IPS DF 6.9 (cell line): ENCODE measurements around the gene RRAGA.
A peak's percentile ranks its signal among the peaks of the same experiment; 100 is the strongest.
"Not testable (repeated sequence)": the region's sequence is repeated elsewhere in the genome, so short reads cannot be mapped to it uniquely, and the experiment has no call there.

Experiments used
- DNase-seq: peaks from one replicate; pipeline ENCODE4 v3.0.0-alpha.2; 2013; ENCODE audit warnings: low read depth, low spot score
- H3K27ac ChIP-seq: one replicate; pipeline ENCODE4 v1.5.1; 2013; ENCODE audit warnings: low read length, control low read depth
- H3K27me3 ChIP-seq: 2 replicates; pipeline ENCODE4 v1.6.1; 2013; ENCODE audit warnings: mild to moderate bottlenecking, low read length; ENCODE audit not compliant: control insufficient read depth, insufficient read depth
- H3K36me3 ChIP-seq: 2 replicates; pipeline ENCODE4 v1.6.1; 2013; ENCODE audit warnings: low read length; ENCODE audit not compliant: control insufficient read depth, insufficient read depth
- H3K4me1 ChIP-seq: 2 replicates; pipeline ENCODE4 v1.6.1; 2013; ENCODE audit warnings: low read length; ENCODE audit not compliant: control insufficient read depth, insufficient read depth
- H3K4me3 ChIP-seq: 2 replicates; pipeline ENCODE4 v1.5.1; 2013; ENCODE audit warnings: mild to moderate bottlenecking, low read length
- H3K9me3 ChIP-seq: 2 replicates; pipeline ENCODE4 v1.6.1; 2013; ENCODE audit warnings: low read length, inconsistent platforms; ENCODE audit not compliant: control insufficient read depth, insufficient read depth
- WGBS: extraction: QIAGEN DNeasy Blood & Tissue Kit; methylation state at CpG from one replicate; pipeline ENCODE4 v1.1.7; 2013; ENCODE audit warnings: mixed read lengths, missing lambda C conversion rate; ENCODE audit not compliant: insufficient read length, insufficient coverage; 5-methylcytosine and 5-hydroxymethylcytosine counted together

Gene RRAGA

DNA sequence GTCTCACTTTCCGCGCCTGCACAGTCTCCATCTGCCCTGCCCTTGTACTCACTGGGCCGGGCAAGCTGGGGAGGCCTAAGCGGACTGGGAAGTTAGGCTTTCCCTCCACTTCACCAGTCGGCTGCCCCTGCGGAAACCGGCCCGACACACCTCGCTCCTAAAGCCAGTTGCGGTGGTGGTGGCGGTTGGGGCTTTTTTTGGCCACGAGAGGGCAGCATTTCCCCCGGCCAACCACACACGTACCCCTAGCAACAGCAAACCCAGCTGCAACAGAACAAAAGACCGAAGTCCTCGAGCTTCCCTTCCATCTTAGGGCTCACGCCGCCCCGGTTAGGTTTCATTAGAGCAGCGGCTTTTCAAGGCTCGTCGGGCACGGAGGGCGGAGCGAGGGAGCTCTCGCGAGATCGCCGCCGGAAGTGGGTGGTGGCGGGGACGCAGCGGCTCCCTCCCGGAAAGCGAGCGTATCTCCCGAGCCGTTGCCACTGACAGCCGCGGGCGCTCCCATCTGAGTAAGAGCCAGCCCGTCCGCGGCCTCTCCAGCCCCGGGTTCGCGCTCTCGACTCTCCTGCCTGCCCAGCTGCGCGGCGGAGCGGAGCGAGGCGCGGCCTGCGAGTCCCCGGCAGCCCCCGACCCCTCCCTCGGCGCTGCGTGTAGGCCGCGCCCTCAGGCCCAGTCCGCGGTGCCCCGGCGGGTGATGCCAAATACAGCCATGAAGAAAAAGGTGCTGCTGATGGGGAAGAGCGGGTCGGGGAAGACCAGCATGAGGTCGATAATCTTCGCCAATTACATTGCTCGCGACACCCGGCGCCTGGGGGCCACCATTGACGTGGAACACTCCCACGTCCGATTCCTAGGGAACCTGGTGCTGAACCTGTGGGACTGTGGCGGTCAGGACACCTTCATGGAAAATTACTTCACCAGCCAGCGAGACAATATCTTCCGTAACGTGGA lies at the start of gene RRAGA:
Gene RRAGA (plus strand): TSS at position 462 of the 951 bp plus-strand sequence. CDS start 233 bp downstream, at position 695.
- peak within 1 kb of the TSS; percentile 67 for H3K4me3 ChIP-seq
- H3K9me3 ChIP-seq = no peaks in the 10 kb centered on the region
- H3K27ac ChIP-seq = no peak within 1 kb of the TSS
- no peaks in the 10 kb centered on the region for H3K27me3 ChIP-seq
- DNase-seq = peak; percentile 88
- WGBS = no CpG with 5 or more reads among the region's 82 CpGs
- no peaks in the 10 kb centered on the region for H3K4me1 ChIP-seq
- H3K36me3 ChIP-seq = no peaks in the 10 kb centered on the region

DNA sequence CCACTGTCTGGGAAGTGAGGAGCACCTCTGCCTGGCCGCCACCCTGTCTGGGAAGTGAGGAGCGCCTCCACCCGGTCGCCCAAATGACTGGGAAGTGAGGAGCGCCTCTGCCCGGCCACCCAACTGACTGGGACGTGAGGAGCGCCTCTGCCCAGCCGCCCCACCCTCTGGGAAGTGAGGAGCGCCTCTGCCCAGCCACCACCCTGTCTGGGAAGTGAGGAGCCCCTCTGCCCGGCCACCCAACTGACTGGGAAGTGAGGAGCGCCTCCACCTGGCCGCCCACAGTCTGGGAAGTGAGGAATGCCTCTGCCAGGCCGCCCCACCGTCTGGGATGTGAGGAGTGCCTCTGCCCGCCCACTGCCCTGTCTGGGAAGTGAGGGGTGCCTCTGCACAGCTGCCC lies 49.1 kb upstream of the RRAGA start:
- Histone ChIP-seq H3K27ac (no peak overlapping the region), H3K36me3 (no peaks in the 10 kb centered on the region), H3K4me1 (no peaks in the 10 kb centered on the region), H3K9me3 (no peaks in the 10 kb centered on the region), H3K4me3 (no peak overlapping the region), H3K27me3 (no peaks in the 10 kb centered on the region)
- DNase-seq = no peak
- WGBS = no CpG with 5 or more reads among the region's 16 CpGs

GRCh38 chr9:19009391-19009965 lies 39.7 kb upstream of the RRAGA start:
- DNase-seq = no peak
- no peaks in the 10 kb centered on the region for H3K27me3 ChIP-seq
- H3K27ac ChIP-seq = no peak overlapping the region
- WGBS = no CpG with 5 or more reads among the region's 5 CpGs
- no peak overlapping the region for H3K4me3 ChIP-seq
- H3K9me3 ChIP-seq = no peaks in the 10 kb centered on the region
- no peaks in the 10 kb centered on the region for H3K36me3 ChIP-seq
- H3K4me1 ChIP-seq = no peaks in the 10 kb centered on the region; the same call in 1 of the 2 replicates

DNA sequence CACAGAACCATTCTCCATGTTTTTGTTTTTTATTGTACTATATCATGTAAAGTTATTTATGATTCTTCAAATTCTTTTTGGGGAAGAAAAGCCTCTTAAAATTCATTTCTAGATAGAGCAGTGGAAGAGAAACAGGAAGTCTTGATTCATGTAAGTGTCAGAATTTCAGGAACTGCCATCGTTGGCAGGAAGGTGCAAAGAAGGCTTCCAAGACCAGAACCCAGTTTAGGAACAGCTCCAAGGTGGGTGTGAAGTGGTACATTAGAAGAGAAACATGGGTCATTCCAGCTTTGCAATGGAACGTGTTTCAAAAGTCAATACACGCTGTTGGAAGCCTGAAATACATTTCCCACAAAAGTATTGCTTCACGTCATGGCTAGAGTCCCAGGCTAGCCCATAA lies 31.0 kb upstream of the RRAGA start:
- WGBS = no CpG with 5 or more reads among the region's 4 CpGs
- Histone ChIP-seq H3K27me3 (no peaks in the 10 kb centered on the region), H3K4me3 (no peak overlapping the region), H3K9me3 (no peaks in the 10 kb centered on the region), H3K36me3 (no peaks in the 10 kb centered on the region), H3K4me1 (no peaks in the 10 kb centered on the region), H3K27ac (no peak overlapping the region)
- no peak for DNase-seq

GRCh38 chr9:19020886-19021455 lies 28.3 kb upstream of the RRAGA start:
- no peak overlapping the region for H3K4me3 ChIP-seq
- DNase-seq = no peak
- no peak overlapping the region for H3K27ac ChIP-seq
- no peaks in the 10 kb centered on the region for H3K36me3 ChIP-seq
- H3K4me1 ChIP-seq = no peaks in the 10 kb centered on the region
- WGBS = no CpG with 5 or more reads among the region's 3 CpGs
- no peaks in the 10 kb centered on the region for H3K9me3 ChIP-seq
- no peaks in the 10 kb centered on the region for H3K27me3 ChIP-seq

DNA sequence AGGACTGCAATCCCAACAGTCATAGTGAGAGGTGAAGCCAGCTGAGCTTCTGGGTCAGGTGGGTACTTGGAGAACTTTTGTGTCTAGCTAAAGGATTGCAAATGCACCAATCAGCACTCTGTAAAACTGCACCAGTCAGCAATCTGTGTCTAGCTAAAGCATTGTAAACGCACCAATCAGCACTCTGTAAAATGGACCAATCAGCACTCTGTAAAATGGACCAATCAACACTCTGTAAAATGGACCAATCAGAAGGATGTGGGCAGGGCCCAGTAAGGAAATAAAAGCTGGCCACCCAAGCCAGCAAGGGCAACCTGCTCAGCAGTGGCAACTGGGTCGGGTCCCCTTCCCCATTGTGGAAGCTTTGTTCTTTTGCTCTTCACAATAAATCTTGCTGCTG lies 27.6 kb upstream of the RRAGA start:
- not testable (repeated sequence) for H3K9me3 ChIP-seq, H3K27me3 ChIP-seq, H3K4me1 ChIP-seq, DNase-seq, H3K36me3 ChIP-seq, H3K4me3 ChIP-seq, H3K27ac ChIP-seq
- WGBS = no CpG with 5 or more reads among the region's 2 CpGs

GRCh38 chr9:19022206-19022605 lies 27.0 kb upstream of the RRAGA start:
- no peaks in the 10 kb centered on the region for H3K4me1 ChIP-seq
- no peak overlapping the region for H3K4me3 ChIP-seq
- no peak overlapping the region for H3K27ac ChIP-seq
- H3K27me3 ChIP-seq = no peaks in the 10 kb centered on the region
- no peak for DNase-seq
- H3K9me3 ChIP-seq = no peaks in the 10 kb centered on the region
- H3K36me3 ChIP-seq = no peaks in the 10 kb centered on the region
- no CpG with 5 or more reads among the region's 2 CpGs for WGBS

GRCh38 chr9:19023078-19023477 lies 26.1 kb upstream of the RRAGA start:
- no CpG with 5 or more reads among the region's 5 CpGs for WGBS
- no peak overlapping the region for H3K27ac ChIP-seq
- no peak for DNase-seq
- no peaks in the 10 kb centered on the region for H3K4me1 ChIP-seq
- H3K36me3 ChIP-seq = no peaks in the 10 kb centered on the region
- no peak overlapping the region for H3K4me3 ChIP-seq
- no peaks in the 10 kb centered on the region for H3K9me3 ChIP-seq
- no peaks in the 10 kb centered on the region for H3K27me3 ChIP-seq

GRCh38 chr9:19026375-19026774 lies 22.9 kb upstream of the RRAGA start:
- H3K4me3 ChIP-seq = no peak overlapping the region
- no peaks in the 10 kb centered on the region for H3K36me3 ChIP-seq
- H3K27me3 ChIP-seq = no peaks in the 10 kb centered on the region
- H3K9me3 ChIP-seq = no peaks in the 10 kb centered on the region
- H3K27ac ChIP-seq = no peak overlapping the region
- no CpG with 5 or more reads among the region's 6 CpGs for WGBS
- H3K4me1 ChIP-seq = no peaks in the 10 kb centered on the region
- DNase-seq = no peak

- no peak for DNase-seq
- Histone ChIP-seq H3K9me3 (no peaks in the 10 kb centered on the region), H3K36me3 (no peaks in the 10 kb centered on the region), H3K4me3 (no peak overlapping the region), H3K4me1 (no peaks in the 10 kb centered on the region), H3K27ac (no peak overlapping the region), H3K27me3 (no peaks in the 10 kb centered on the region)
- WGBS = no CpG with 5 or more reads among the region's 22 CpGs
Observed at GRCh38 chr9:19027825-19028224, 21.4 kb upstream of the RRAGA start.
